Skeletal muscle tissue (tissue), 4 donors: ENCODE measurements around the gene TMEM94. TPM values are rescaled to one million over a fixed set of nuclear protein-coding genes. Genes with fewer than 3 reads are reported as not detected.
A peak's percentile ranks its signal among the peaks of the same experiment; 100 is the strongest.
"Not testable (repeated sequence)": the region's sequence is repeated elsewhere in the genome, so short reads cannot be mapped to it uniquely, and the experiment has no call there.

Experiments used
- H3K27ac ChIP-seq: one replicate; pipeline ENCODE4 v1.7.0; 2013; ENCODE audit warnings: mild to moderate bottlenecking, low read depth, low read length, inconsistent platforms
- H3K27me3 ChIP-seq, 3 donors: one replicate each; pipeline ENCODE4 v1.7.0; 2013; ENCODE audit warnings: low read length in 3 of 3; ENCODE audit not compliant: control insufficient read depth in 3 of 3, insufficient read depth in 3 of 3
- H3K36me3 ChIP-seq, 3 donors: one replicate each; pipeline ENCODE4 v1.7.0; 2013; ENCODE audit warnings: low read length in 3 of 3; ENCODE audit not compliant: control insufficient read depth in 3 of 3, insufficient read depth in 3 of 3
- H3K4me1 ChIP-seq, 3 donors: one replicate each; pipeline ENCODE4 v1.7.0; 2013; ENCODE audit warnings: low read length in 3 of 3, mild to moderate bottlenecking in 3 of 3; ENCODE audit not compliant: control insufficient read depth in 3 of 3, insufficient read depth in 3 of 3
- H3K4me3 ChIP-seq, 3 donors: one replicate each; pipeline ENCODE4 v1.7.0; 2013; ENCODE audit warnings: low read length in 3 of 3
- H3K9ac ChIP-seq, 3 donors: one replicate each; pipeline ENCODE4 v1.7.0; 2013; ENCODE audit warnings: low read length in 3 of 3, mild to moderate bottlenecking in 3 of 3, moderate library complexity in 2 of 3, low read depth in 1 of 3
- H3K9me3 ChIP-seq, 3 donors: one replicate each; pipeline ENCODE4 v1.7.0; 2013; ENCODE audit warnings: low read length in 3 of 3; ENCODE audit not compliant: control insufficient read depth in 3 of 3
- total RNA-seq: library from RNA; depleted of rRNA; stranded (reverse); fragments of >200 nt; gene quantifications from one replicate; pipeline ENCODE4 v1.2.3, GENCODE V29; 2014
- donor health status: Osteomylitis.

Gene TMEM94
- total RNA-seq, 1 donor from 2014 or later = 18.3 TPM

- peak overlapping the region; percentile 1 to 55 (median 33) for H3K9ac ChIP-seq
- peaks cover 60 to 80% (median 70%) of the 10 kb centered on the region in 3 donors for H3K4me1 ChIP-seq
- H3K36me3 ChIP-seq = peaks cover 12 to 15% (median 15%) of the 10 kb centered on the region in 3 donors
- peak overlapping the region; percentile 66 for H3K27ac ChIP-seq
- no peaks in the 10 kb centered on the region for H3K27me3 ChIP-seq
- H3K4me3 ChIP-seq = peak overlapping the region; percentile 26 to 54 (median 52)
- H3K9me3 ChIP-seq = no peaks in the 10 kb centered on the region
Measured at GRCh38 chr17:75475851-75476250, 19.4 kb downstream of the TMEM94 start.

GRCh38 chr17:75476271-75476671, 19.8 kb downstream of the TMEM94 start:
- H3K27ac ChIP-seq = peak overlapping the region; percentile 66
- H3K4me3 ChIP-seq = peak overlapping the region; percentile 41 to 67 (median 54)
- peak overlapping the region; percentile 43 to 71 (median 57) for H3K9ac ChIP-seq
- no peaks in the 10 kb centered on the region for H3K27me3 ChIP-seq
- peaks cover 64 to 84% (median 74%) of the 10 kb centered on the region in 3 donors for H3K4me1 ChIP-seq
- peaks cover 12 to 15% (median 15%) of the 10 kb centered on the region in 3 donors for H3K36me3 ChIP-seq
- H3K9me3 ChIP-seq = no peaks in the 10 kb centered on the region

GRCh38 chr17:75476752-75477489, 20.5 kb downstream of the TMEM94 start:
- peak overlapping the region; percentile 11 to 67 (median 41) for H3K4me3 ChIP-seq
- peak overlapping the region; percentile 34 to 71 (median 57) for H3K9ac ChIP-seq
- peak overlapping the region; percentile 66 for H3K27ac ChIP-seq
- H3K27me3 ChIP-seq = no peaks in the 10 kb centered on the region
- peaks cover 71 to 84% (median 76%) of the 10 kb centered on the region in 3 donors for H3K4me1 ChIP-seq
- H3K9me3 ChIP-seq = no peaks in the 10 kb centered on the region
- H3K36me3 ChIP-seq = peaks cover 12 to 15% (median 13%) of the 10 kb centered on the region in 3 donors

GRCh38 chr17:75477490-75477862, 21.0 kb downstream of the TMEM94 start:
- Histone ChIP-seq H3K36me3 (peaks cover 7 to 11% (median 8%) of the 10 kb centered on the region in 3 donors), H3K4me1 (peaks cover 72 to 82% (median 79%) of the 10 kb centered on the region in 3 donors), H3K27ac (peak overlapping the region; percentile 66), H3K9ac (peak overlapping the region in 1 of 3 donors; percentile 71)
- not testable (repeated sequence) for H3K27me3 ChIP-seq, H3K4me3 ChIP-seq, H3K9me3 ChIP-seq

- Histone ChIP-seq H3K4me1 (peaks cover 72 to 82% (median 78%) of the 10 kb centered on the region in 3 donors), H3K9ac (no peak overlapping the region), H3K4me3 (no peak overlapping the region), H3K9me3 (no peaks in the 10 kb centered on the region), H3K36me3 (peaks cover 0 to 7% (median 2%) of the 10 kb centered on the region in 3 donors), H3K27me3 (no peaks in the 10 kb centered on the region), H3K27ac (peak overlapping the region; percentile 44)
Measured at GRCh38 chr17:75478508-75478907, 22.1 kb downstream of the TMEM94 start.

- Histone ChIP-seq H3K27ac (peak overlapping the region; percentile 44), H3K4me3 (no peak overlapping the region), H3K4me1 (peaks cover 73 to 83% (median 78%) of the 10 kb centered on the region in 3 donors)
Measured at GRCh38 chr17:75480281-75480680, 23.8 kb downstream of the TMEM94 start.

GRCh38 chr17:75481194-75482068, 25.0 kb downstream of the TMEM94 start:
- Histone ChIP-seq H3K4me3 (no peak overlapping the region), H3K9me3 (no peaks in the 10 kb centered on the region), H3K9ac (peak overlapping the region in 2 of 3 donors; percentile 53 to 57), H3K4me1 (peaks cover 73 to 84% (median 78%) of the 10 kb centered on the region in 3 donors), H3K27ac (peak overlapping the region; percentile 36), H3K36me3 (peaks cover 0 to 4% (median 2%) of the 10 kb centered on the region in 3 donors), H3K27me3 (no peaks in the 10 kb centered on the region)

More at GRCh38 chr17:75480281-75480680, 23.8 kb downstream of the TMEM94 start:
- Histone ChIP-seq H3K27me3 (no peaks in the 10 kb centered on the region), H3K36me3 (peaks cover 0 to 4% (median 0%) of the 10 kb centered on the region in 3 donors), H3K9ac (peak overlapping the region in 2 of 3 donors; percentile 5 to 57), H3K9me3 (no peaks in the 10 kb centered on the region)

GRCh38 chr17:75482098-75482942, 25.9 kb downstream of the TMEM94 start:
- H3K9ac ChIP-seq = peak overlapping the region in 1 of 3 donors; percentile 45
- no peaks in the 10 kb centered on the region for H3K9me3 ChIP-seq
- no peaks in the 10 kb centered on the region for H3K27me3 ChIP-seq
- H3K27ac ChIP-seq = peak overlapping the region; percentile 82
- H3K4me3 ChIP-seq = peak overlapping the region in 1 of 3 donors; percentile 6
- H3K4me1 ChIP-seq = peaks cover 70 to 84% (median 78%) of the 10 kb centered on the region in 3 donors
- peaks cover 2 to 5% (median 3%) of the 10 kb centered on the region in 3 donors for H3K36me3 ChIP-seq

- peaks cover 81 to 93% (median 87%) of the 10 kb centered on the region in 3 donors for H3K4me1 ChIP-seq
- peak overlapping the region in 2 of 3 donors; percentile 50 to 54 for H3K9ac ChIP-seq
- peaks cover 2 to 6% (median 3%) of the 10 kb centered on the region in 3 donors for H3K36me3 ChIP-seq
- H3K4me3 ChIP-seq = no peak overlapping the region
- H3K27ac ChIP-seq = no peak overlapping the region
- H3K27me3 ChIP-seq = no peaks in the 10 kb centered on the region
- H3K9me3 ChIP-seq = no peaks in the 10 kb centered on the region
Measured at GRCh38 chr17:75485688-75486087, 29.3 kb downstream of the TMEM94 start.
